ENCODE measurements around the gene TMEM208.
A peak's percentile ranks its signal among the peaks of the same experiment; 100 is the strongest.

Gene TMEM208

DNA sequence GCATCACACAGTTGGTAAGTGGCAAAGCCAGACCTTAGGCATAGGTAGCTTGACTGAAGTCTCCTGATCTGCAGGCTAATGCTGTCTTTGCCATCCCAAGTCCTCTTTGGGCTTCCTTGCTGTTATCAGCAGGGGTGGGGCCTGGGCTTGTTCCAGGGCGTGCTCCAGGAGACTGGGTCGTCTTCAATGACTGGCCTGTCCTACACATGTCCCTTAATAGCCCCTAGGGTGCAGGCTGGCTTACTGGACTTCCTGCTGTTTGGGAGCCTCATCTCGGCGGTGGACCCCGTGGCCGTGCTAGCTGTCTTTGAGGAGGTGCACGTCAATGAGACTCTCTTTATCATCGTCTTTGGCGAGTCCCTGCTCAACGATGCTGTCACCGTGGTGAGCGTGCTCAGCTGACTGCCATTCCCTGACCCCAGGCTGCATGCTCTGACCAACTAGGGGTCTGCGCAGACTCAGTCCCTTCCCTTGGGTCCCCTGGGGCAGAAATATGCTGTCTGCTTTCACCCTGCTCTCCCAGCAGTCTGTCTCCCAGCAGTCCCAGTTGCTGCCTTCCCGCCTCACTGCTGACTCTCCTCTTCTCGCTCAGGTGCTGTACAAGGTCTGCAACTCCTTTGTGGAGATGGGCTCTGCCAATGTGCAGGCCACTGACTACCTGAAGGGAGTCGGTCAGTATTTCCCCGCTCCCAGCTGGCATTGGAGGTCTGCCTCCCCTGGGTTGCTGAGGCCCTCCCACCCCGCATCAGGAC is 28.0 kb downstream of the TMEM208 start:
- DNase-seq: no peak

GRCh38 chr16:67255553-67256221 is 28.8 kb downstream of the TMEM208 start:
- no peak for DNase-seq

DNA sequence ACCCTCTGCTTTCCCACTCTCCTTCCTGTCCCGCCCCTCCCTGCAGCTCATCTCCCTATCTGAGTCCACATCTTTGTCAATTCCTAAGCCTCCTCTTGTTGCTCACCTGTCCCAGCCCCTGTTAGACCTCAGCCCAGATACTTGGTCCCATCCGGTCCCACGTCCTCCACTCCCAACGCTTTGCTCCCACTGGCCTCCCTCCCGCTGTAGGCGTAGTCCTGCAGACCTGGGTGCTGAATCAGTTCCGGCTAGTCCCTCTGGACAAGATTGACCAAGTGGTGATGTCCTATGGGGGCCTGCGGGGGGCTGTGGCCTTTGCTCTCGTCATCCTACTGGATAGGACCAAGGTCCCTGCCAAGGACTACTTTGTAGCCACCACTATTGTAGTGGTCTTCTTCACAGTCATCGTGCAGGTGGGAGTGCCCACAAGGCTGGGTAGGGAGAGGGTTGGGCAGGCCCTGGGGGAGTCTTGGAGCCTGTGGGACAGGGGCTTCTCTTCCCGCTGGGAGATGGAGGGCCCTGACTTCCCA is 29.8 kb downstream of the TMEM208 start:
- DNase-seq: no peak

- no peak for DNase-seq
Observed at GRCh38 chr16:67257486-67258160, 30.7 kb downstream of the TMEM208 start.

DNA sequence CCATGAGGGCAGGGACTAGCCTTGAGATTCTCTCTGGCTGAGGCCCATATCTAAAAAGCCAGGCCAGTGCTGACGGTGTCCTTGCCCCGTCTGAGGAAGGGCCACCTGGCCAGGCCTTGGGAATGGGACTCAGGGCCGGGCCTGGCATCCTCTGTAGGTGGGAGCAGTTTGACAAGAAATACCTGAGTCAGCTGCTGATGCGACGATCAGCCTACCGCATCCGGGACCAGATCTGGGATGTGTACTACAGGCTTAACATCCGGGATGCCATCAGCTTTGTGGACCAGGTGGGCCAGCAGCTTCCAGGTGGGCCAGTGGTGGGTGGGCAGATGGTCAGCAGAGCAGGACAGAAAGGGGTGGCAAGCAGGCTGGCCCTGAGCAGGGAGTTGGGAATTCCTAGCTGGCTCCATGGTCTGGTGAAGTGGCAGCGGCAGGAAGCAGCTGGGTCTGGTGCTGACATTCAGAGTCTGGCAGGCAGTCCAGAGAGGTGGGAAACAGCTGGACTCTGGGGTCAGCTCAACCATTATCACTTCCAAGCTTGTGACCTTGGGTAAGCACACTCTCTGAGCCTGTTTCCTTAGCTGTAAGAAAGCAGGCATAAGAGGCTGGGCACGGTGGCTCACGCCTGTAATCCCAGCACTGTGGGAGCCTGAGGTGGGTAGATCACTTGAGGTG is 31.4 kb downstream of the TMEM208 start:
- no peak for DNase-seq

- no peak for DNase-seq
Observed at GRCh38 chr16:67259705-67260104, 32.8 kb downstream of the TMEM208 start.

DNA sequence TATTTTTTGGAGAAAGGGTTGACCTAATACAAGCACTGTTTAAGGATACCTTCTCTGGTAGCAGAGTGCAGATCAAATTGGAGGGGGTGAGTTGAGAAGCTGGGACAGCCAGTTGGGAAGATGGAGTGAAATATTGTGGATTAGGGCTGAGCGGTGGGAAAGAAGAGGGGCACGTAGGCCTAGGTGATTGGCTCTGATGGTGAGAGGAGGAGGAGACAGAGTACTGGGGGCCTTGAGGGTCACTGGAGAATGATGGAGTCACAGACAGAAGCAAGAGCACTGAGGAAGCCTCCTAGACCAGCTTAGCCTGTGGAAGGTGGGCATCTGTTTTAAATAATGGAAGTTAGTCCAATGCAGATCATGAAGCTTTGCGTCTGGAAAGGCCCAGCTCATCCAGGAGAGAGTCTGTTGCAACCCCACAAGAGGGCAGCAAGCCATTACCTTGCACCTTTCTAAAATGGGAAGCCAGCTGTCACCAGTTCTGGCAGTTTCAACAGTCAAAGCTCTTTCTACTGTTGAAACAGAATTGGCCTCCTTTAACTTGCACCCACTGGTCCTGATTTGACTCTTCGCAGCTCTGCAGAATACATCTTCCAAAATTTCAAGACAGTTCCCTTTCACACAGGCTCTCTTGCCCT is 33.6 kb downstream of the TMEM208 start:
- DNase-seq: peak; percentile 40

GRCh38 chr16:67263201-67263600 is 36.3 kb downstream of the TMEM208 start:
- DNase-seq: no peak

DNA sequence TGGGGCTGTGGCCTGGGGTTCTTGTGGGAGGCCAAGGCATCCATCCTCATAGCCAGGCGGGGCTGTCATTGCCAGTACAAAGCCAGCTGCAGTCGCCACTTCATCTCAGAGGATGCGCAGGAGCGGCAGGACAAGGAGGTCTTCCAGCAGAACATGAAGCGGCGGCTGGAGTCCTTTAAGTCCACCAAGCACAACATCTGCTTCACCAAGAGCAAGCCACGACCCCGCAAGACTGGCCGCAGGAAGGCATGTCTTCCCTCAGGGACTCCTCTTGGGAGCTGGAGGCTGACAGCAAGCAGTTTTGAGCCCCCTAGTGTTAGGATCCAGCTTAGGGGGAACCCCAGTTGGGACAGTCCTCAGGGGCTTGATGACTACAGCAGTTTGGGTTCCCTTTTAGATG is 37.3 kb downstream of the TMEM208 start:
- DNase-seq: no peak

DNA sequence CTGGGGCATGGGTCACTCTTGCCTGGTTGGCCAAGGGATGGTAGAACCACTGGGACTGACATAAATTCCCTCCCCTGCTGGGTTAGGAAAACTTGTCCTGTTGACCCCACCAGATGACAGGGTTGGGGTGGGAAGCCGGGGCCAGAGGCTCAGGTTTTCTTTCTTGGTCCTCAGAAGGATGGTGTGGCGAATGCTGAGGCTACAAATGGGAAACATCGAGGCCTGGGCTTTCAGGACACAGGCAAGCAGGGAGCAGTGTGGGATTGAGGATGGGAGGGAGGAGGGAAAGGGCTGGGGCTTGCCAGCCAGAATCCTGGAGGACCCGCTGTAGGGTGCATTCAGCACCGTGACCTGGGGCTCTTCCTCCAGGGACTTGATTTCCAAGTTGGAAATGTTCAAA is 37.9 kb downstream of the TMEM208 start:
- DNase-seq: no peak

DNA sequence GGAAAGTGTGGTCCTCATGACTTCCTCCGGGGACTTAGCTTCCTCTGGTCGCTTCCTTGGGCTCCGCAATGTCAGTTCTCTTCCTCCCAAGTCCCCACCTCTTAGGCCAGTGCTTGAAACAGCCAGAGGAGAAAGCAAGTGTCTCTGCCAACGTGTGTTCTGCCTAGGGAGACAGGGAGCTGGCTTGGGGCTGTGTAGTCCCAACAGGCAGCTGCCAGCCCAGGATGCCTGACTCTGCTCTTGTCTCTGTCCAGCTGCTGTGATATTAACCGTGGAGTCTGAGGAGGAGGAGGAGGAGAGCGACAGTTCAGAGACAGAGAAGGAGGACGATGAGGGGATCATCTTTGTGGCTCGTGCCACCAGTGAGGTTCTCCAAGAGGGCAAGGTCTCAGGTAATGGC is 38.9 kb downstream of the TMEM208 start:
- DNase-seq: no peak

DNA sequence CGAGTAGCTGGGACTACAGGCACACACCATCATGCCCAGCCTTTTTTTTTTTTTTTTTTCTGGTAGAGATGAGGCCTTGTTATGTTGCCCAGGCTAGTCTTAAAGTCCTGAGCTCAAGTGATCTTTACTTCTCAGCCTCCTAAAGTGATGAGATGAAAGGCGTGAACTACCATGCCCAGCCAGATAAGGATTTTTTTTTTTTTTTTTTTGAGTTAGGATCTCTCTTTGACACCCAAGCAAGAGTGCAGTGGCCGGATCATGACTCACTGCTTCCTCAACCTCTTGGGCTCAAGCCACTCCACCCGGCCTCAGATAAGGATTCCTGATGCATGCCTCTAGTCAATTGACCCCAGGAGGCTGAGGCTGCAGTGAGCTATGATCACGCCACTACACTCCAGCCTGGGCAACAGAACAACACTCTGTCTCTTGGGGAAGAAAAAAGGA is 41.2 kb downstream of the TMEM208 start:
- no peak for DNase-seq

DNA sequence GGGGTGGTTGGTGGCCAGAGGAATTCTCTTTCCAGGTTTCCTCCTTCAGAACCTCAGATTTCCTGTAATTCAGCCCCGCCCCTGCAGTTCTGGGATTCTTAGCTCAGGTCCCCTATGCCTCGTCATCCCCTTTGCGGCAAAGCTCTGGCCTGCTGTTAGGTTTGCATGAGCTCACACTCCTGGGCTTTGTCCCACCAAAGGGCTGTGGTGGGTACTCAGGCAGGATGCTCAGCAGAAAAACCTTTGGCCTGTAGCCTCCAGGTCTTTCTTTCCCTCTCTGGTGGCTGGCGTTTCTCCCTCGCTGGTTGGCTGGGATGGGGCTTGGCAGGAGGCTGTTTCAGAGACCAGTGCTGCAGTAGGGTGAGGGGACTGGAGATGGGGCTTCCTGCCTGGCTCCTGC is 42.8 kb downstream of the TMEM208 start:
- no peak for DNase-seq

- no peak for DNase-seq
Observed at GRCh38 chr16:67270931-67271338, 44.0 kb downstream of the TMEM208 start.

- no peak for DNase-seq
Observed at GRCh38 chr16:67271446-67271845, 44.5 kb downstream of the TMEM208 start.

GRCh38 chr16:67275321-67275720 is 48.4 kb downstream of the TMEM208 start:
- DNase-seq: no peak

GRCh38 chr16:67277294-67277998 is 50.5 kb downstream of the TMEM208 start:
- DNase-seq: no peak

GRCh38 chr16:67277999-67278772 is 51.3 kb downstream of the TMEM208 start:
- DNase-seq: no peak

All from NCI-H2107 (cell line).